Liver (tissue), 9 donors: Measurements from ENCODE around the gene DAGLA. TPM values are rescaled to one million over a fixed set of nuclear protein-coding genes. Genes with fewer than 3 reads are reported as not detected.

Experiments
- DNase-seq: peaks from one replicate; pipeline ENCODE4 v3.0.0-alpha.2; 2017; ENCODE audit warnings: low spot score
- H3K27ac ChIP-seq, 2 donors: one replicate each; pipeline ENCODE4 v1.7.0; 2013; ENCODE audit warnings: inconsistent platforms in 2 of 2, low read length in 2 of 2, control low read depth in 1 of 2, low read depth in 1 of 2, mild to moderate bottlenecking in 1 of 2
- H3K27me3 ChIP-seq, 4 donors: one replicate each; pipeline versions ENCODE4 v1.6.1 to v1.7.0; 2013; ENCODE audit warnings: low read length in 3 of 4, inconsistent platforms in 1 of 4, mild to moderate bottlenecking in 1 of 4, moderate library complexity in 1 of 4; ENCODE audit not compliant: control insufficient read depth in 4 of 4, insufficient read depth in 4 of 4
- H3K36me3 ChIP-seq, 4 donors: one replicate each; pipeline versions ENCODE4 v1.6.1 to v1.7.0; 2013; ENCODE audit warnings: low read length in 3 of 4, mild to moderate bottlenecking in 3 of 4, low read depth in 1 of 4, moderate library complexity in 1 of 4; ENCODE audit not compliant: control insufficient read depth in 4 of 4, insufficient read depth in 3 of 4
- H3K4me1 ChIP-seq, 4 donors: one replicate each; pipeline versions ENCODE4 v1.6.1 to v1.7.0; 2013; ENCODE audit warnings: low read length in 3 of 4, mild to moderate bottlenecking in 3 of 4, moderate library complexity in 1 of 4; ENCODE audit not compliant: control insufficient read depth in 4 of 4, insufficient read depth in 4 of 4
- H3K4me3 ChIP-seq, 3 donors: one replicate each; pipeline versions ENCODE4 v1.6.1 to v1.7.0; 2013; ENCODE audit warnings: low read length in 3 of 3, control low read depth in 1 of 3, low read depth in 1 of 3, mild to moderate bottlenecking in 1 of 3
- H3K9ac ChIP-seq, 2 donors: one replicate each; pipeline ENCODE4 v1.7.0; 2013; ENCODE audit warnings: low read length in 2 of 2, mild to moderate bottlenecking in 2 of 2, moderate library complexity in 2 of 2, control low read depth in 1 of 2, low read depth in 1 of 2
- H3K9me3 ChIP-seq, 4 donors: one replicate each; pipeline versions ENCODE4 v1.6.1 to v1.7.0; 2013; ENCODE audit warnings: low read length in 3 of 4; ENCODE audit not compliant: control insufficient read depth in 4 of 4
- FOXA1 ChIP-seq: IDR thresholded peaks from 2 replicates; pipeline ENCODE4 v1.6.1; 2016; ENCODE audit warnings: antibody characterized with exemption
- FOXA2 ChIP-seq: IDR thresholded peaks from 2 replicates; pipeline ENCODE4 v1.6.1; 2016; ENCODE audit warnings: antibody characterized with exemption
- GABPA ChIP-seq, 2 donors: IDR thresholded peaks in 1 of 2; conservative IDR thresholded peaks in 1 of 2; 2 replicates each; pipeline ENCODE4 v1.6.1; 2016; ENCODE audit warnings: antibody characterized with exemption in 2 of 2, mild to moderate bottlenecking in 1 of 2, moderate library complexity in 1 of 2
- HNF4G ChIP-seq: IDR thresholded peaks from 2 replicates; pipeline ENCODE4 v1.6.1; 2016; ENCODE audit warnings: antibody characterized with exemption
- JUND ChIP-seq, 2 donors: IDR thresholded peaks; 2 replicates each; pipeline ENCODE4 v1.6.1; 2016; ENCODE audit warnings: antibody characterized with exemption in 2 of 2
- NR2F2 ChIP-seq: IDR thresholded peaks from 2 replicates; pipeline ENCODE4 v1.6.1; 2016; ENCODE audit warnings: antibody characterized with exemption
- RAD21 ChIP-seq, 2 donors: IDR thresholded peaks; 2 replicates each; pipeline ENCODE4 v1.6.1; 2016; ENCODE audit warnings: antibody characterized with exemption in 2 of 2, mild to moderate bottlenecking in 2 of 2
- RXRA ChIP-seq, 2 donors: IDR thresholded peaks; 2 replicates each; pipeline ENCODE4 v1.6.1; 2017 to 2018; ENCODE audit warnings: antibody characterized with exemption in 2 of 2, mild to moderate bottlenecking in 1 of 2
- SP1 ChIP-seq: IDR thresholded peaks from 2 replicates; pipeline ENCODE4 v1.6.1; 2018; ENCODE audit warnings: antibody characterized with exemption, mild to moderate bottlenecking
- TAF1 ChIP-seq: conservative IDR thresholded peaks from 2 replicates; pipeline ENCODE4 v1.6.1; 2016; ENCODE audit warnings: antibody characterized with exemption, mild to moderate bottlenecking
- YY1 ChIP-seq: IDR thresholded peaks from 2 replicates; pipeline ENCODE4 v1.6.1; 2016; ENCODE audit warnings: antibody characterized with exemption, mild to moderate bottlenecking
- WGBS: extraction: QIAGEN DNeasy Blood & Tissue Kit; methylation state at CpG from one replicate; pipeline ENCODE4 v1.1.7; 2013; 5-methylcytosine and 5-hydroxymethylcytosine counted together
- polyA plus RNA-seq, 2 donors: library from polyadenylated mRNA; stranded (reverse) in 1 of 2; unstranded in 1 of 2; fragments of 200-250 nt in 1 of 2; fragments of >200 nt in 1 of 2; fragmentation: Nextera tagmentation in 1 of 2; extraction: Ambion mirVana in 1 of 2; gene quantifications; one replicate each; pipeline versions ENCODE4 v1.2.1 to v1.2.3, GENCODE V29; 2013 to 2015
- total RNA-seq, 2 donors: library from RNA; depleted of rRNA; stranded (reverse); fragments of >200 nt; gene quantifications; one replicate each; pipeline ENCODE4 v1.2.3, GENCODE V29; 2014
- TF ChIP-seq, protein P1 (sequence below): IDR thresholded peaks from 2 replicates; pipeline ENCODE4 v1.6.1; 2016; ENCODE audit warnings: antibody characterized with exemption
- TF ChIP-seq, protein P2 (sequence below): fragments of 150-350 bp; IDR thresholded peaks from 2 replicates; pipeline ENCODE4 v1.5.1; 2017; ENCODE audit warnings: improper control_type of control experiment, low read depth, low read length; ENCODE audit not compliant: missing input control
- TF ChIP-seq, protein P3 (sequence below): IDR thresholded peaks from 2 replicates; pipeline ENCODE4 v1.6.1; 2016; ENCODE audit warnings: antibody characterized with exemption
- TF ChIP-seq, protein P4 (sequence below): IDR thresholded peaks from 2 replicates; pipeline ENCODE4 v1.6.1; 2016; ENCODE audit warnings: antibody characterized with exemption
- donor health status: healthy.
- donor health status: healthy.
- donor health status: healthy.
- donor health status: healthy.
- donor health status: healthy.

The DAGLA gene
- total and polyA plus RNA-seq, 4 donors: 0.13 to 0.84 (median 0.60) TPM

DNA sequence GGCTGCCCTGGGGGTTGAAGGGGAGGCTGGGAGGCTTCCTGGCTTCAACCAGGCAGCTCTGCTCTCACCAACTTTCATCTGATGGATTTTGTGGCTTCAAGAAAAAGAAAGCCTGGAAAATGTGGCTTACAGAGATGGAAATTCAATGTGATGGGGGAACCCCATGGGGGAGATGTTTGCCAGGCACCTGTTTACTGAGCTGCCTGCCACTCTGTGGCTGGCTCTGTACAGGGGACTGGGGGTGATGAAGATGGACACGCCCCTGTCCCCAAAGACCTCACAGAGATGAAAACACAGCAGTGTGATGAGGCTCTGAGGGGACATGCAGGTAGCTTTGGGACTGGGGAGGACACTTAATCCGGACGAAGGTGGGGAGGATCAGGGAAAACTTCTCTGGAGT, 102.1 kb downstream of the DAGLA start (continued):
- TF ChIP-seq, protein P1, sequence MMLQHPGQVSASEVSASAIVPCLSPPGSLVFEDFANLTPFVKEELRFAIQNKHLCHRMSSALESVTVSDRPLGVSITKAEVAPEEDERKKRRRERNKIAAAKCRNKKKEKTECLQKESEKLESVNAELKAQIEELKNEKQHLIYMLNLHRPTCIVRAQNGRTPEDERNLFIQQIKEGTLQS: no peak

DNA sequence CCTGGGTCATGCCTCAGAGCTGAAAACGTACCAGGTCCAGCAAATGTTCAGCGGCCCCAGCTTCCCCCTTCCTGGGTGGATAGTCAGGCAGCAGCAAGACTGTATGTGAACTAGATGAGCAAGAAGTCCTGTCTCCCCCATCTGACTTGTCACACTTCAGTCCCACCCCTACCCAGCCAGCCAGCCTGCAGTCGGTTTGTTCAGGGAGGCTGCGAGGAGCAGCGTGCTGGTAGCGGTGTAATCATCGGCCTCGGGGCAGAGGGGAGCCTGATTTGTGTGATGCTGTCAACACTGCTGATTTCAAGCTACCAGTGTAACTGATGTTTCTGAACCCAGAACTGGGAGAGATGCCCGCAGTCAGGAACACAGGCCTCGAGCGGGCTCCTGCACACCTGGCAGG, 102.7 kb downstream of the DAGLA start:
- Histone ChIP-seq H3K4me1 (no peaks in the 10 kb centered on the region), H3K36me3 (peaks cover 6 to 83% (median 18%) of the 10 kb centered on the region in 4 donors), H3K27ac (no peak overlapping the region), H3K9ac (no peak overlapping the region), H3K27me3 (no peaks in the 10 kb centered on the region), H3K4me3 (no peak overlapping the region), H3K9me3 (no peaks in the 10 kb centered on the region)
- no peak for DNase-seq
- WGBS: 88% methylated on average over 11 of the region's 11 CpGs
- TF ChIP-seq, protein P2, sequence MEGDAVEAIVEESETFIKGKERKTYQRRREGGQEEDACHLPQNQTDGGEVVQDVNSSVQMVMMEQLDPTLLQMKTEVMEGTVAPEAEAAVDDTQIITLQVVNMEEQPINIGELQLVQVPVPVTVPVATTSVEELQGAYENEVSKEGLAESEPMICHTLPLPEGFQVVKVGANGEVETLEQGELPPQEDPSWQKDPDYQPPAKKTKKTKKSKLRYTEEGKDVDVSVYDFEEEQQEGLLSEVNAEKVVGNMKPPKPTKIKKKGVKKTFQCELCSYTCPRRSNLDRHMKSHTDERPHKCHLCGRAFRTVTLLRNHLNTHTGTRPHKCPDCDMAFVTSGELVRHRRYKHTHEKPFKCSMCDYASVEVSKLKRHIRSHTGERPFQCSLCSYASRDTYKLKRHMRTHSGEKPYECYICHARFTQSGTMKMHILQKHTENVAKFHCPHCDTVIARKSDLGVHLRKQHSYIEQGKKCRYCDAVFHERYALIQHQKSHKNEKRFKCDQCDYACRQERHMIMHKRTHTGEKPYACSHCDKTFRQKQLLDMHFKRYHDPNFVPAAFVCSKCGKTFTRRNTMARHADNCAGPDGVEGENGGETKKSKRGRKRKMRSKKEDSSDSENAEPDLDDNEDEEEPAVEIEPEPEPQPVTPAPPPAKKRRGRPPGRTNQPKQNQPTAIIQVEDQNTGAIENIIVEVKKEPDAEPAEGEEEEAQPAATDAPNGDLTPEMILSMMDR: no peak
- no peak for TF ChIP-seq RXRA (IDR thresholded peaks at IDR 0.05)
- no peak for TF ChIP-seq FOXA2
- no peak for TF ChIP-seq GABPA (IDR thresholded peaks at IDR 0.05 in 1 of 2, conservative IDR thresholded peaks at IDR 0.05 in 1 of 2)
- TF ChIP-seq RAD21 (IDR thresholded peaks at IDR 0.05): no peak
- TF ChIP-seq, protein P1: no peak
- TF ChIP-seq HNF4G: no peak

DNA sequence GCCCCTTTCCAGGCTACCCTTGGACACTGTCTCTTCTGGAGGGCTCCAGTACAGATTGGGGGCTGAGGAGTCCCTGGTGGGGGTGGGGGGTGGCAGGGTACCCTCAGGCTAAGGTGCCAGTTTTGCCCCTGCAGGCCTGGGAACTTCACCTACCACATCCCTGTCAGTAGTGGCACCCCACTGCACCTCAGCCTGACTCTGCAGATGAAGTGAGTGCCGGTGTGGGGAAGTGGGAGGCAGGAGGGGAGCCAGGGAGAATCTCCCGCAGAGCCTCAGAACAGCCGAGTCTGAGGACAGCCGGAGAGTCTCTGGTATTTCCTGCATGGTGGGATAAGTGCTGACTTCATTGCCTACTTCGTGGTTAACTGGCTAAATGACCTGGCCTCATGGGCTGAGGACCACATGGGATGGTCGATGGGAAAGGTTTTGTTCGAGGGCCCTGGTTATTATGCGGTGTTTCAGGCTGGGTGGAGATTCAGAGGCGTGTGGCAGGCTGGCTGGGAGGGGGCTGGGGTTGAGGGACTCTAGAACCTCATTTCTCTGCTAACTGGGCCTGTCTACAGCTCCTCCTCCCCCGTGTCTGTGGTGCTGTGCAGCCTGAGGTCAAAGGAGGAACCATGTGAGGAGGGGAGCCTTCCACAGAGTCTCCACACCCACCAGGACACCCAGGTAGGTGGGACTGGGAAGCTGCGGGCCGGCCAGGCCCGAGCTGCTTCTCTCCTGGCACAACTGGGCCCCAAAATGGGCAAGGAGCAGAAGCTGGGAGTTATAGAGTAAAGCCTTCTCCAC, 103.7 kb downstream of the DAGLA start:
- TF ChIP-seq, protein P3, sequence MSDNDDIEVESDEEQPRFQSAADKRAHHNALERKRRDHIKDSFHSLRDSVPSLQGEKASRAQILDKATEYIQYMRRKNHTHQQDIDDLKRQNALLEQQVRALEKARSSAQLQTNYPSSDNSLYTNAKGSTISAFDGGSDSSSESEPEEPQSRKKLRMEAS: no peak
- TF ChIP-seq, protein P1: no peak
- TF ChIP-seq HNF4G (no peak), JUND (IDR thresholded peaks at IDR 0.05) (no peak), GABPA (IDR thresholded peaks at IDR 0.05 in 1 of 2, conservative IDR thresholded peaks at IDR 0.05 in 1 of 2) (no peak), NR2F2 (no peak), RXRA (IDR thresholded peaks at IDR 0.05) (no peak), FOXA1 (no peak), FOXA2 (no peak), YY1 (no peak), SP1 (no peak), TAF1 (no peak)
- TF ChIP-seq, protein P4, sequence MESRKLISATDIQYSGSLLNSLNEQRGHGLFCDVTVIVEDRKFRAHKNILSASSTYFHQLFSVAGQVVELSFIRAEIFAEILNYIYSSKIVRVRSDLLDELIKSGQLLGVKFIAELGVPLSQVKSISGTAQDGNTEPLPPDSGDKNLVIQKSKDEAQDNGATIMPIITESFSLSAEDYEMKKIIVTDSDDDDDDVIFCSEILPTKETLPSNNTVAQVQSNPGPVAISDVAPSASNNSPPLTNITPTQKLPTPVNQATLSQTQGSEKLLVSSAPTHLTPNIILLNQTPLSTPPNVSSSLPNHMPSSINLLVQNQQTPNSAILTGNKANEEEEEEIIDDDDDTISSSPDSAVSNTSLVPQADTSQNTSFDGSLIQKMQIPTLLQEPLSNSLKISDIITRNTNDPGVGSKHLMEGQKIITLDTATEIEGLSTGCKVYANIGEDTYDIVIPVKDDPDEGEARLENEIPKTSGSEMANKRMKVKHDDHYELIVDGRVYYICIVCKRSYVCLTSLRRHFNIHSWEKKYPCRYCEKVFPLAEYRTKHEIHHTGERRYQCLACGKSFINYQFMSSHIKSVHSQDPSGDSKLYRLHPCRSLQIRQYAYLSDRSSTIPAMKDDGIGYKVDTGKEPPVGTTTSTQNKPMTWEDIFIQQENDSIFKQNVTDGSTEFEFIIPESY: no peak
- TF ChIP-seq, protein P2: no peak
- no peak for DNase-seq
- Histone ChIP-seq H3K9me3 (no peaks in the 10 kb centered on the region), H3K36me3 (peaks cover 7 to 83% (median 20%) of the 10 kb centered on the region in 4 donors), H3K9ac (no peak overlapping the region), H3K4me1 (no peaks in the 10 kb centered on the region), H3K27ac (no peak overlapping the region), H3K27me3 (no peaks in the 10 kb centered on the region), H3K4me3 (no peak overlapping the region)
- WGBS: 76% methylated on average over 13 of the region's 13 CpGs
